Measurements from ENCODE around the gene TBC1D22A.

Gene TBC1D22A

DNA sequence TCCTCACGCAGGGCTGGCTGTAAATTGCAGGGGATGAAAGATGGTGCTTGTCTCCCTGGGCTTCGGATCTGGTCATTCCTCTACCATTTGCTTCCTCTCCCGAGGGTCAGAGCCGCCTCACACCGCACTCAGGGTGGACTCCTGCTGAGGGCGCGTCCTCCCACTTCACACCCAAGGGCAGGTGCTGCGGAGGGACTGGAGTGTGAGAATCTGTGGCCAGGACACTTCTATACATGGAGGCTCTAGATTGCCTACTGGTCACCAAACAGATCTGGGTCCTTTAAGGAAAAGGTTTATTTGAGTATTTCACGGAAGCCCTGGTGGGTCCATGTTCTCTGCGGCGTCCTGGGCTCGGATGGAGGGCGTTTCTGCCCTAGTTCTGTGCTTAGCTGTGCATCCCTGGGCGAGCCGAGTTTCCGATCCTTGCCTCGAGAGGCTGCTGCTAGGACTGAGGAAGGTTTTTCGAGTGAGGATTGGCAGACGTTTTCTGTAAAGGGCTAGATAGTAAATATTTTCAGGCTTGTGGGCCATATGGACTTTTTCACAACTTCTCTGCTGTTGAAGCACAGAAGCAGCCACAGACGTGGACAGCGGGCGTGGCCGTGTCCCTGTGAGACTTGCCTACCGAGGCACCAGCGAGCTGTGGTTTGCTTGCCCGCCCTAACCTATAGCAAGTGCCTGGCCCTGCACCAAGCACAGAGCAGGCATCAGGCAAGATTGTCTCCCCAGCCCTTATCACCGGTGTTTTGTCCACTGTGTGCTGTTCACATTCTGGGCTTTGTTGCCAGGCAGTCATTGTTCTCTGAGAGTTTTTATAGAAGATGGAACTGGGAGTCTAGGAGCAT, 279.0 kb downstream of the TBC1D22A start:
- Mint-ChIP-seq H3K27ac (no peak overlapping the region), H3K36me3 (ENCODE audit: low read depth) (no peaks in the 10 kb centered on the region), H3K27me3 (ENCODE audit: low read depth) (peaks cover 3% of the 10 kb centered on the region), H3K4me3 (no peak overlapping the region), H3K9me3 (no peaks in the 10 kb centered on the region), H3K4me1 (peaks cover 26% of the 10 kb centered on the region)
- TF ChIP-seq, protein P1, sequence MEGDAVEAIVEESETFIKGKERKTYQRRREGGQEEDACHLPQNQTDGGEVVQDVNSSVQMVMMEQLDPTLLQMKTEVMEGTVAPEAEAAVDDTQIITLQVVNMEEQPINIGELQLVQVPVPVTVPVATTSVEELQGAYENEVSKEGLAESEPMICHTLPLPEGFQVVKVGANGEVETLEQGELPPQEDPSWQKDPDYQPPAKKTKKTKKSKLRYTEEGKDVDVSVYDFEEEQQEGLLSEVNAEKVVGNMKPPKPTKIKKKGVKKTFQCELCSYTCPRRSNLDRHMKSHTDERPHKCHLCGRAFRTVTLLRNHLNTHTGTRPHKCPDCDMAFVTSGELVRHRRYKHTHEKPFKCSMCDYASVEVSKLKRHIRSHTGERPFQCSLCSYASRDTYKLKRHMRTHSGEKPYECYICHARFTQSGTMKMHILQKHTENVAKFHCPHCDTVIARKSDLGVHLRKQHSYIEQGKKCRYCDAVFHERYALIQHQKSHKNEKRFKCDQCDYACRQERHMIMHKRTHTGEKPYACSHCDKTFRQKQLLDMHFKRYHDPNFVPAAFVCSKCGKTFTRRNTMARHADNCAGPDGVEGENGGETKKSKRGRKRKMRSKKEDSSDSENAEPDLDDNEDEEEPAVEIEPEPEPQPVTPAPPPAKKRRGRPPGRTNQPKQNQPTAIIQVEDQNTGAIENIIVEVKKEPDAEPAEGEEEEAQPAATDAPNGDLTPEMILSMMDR (IDR thresholded peaks at IDR 0.05; ENCODE audit: unreplicated experiment in 3 of 3) = no peak

DNA sequence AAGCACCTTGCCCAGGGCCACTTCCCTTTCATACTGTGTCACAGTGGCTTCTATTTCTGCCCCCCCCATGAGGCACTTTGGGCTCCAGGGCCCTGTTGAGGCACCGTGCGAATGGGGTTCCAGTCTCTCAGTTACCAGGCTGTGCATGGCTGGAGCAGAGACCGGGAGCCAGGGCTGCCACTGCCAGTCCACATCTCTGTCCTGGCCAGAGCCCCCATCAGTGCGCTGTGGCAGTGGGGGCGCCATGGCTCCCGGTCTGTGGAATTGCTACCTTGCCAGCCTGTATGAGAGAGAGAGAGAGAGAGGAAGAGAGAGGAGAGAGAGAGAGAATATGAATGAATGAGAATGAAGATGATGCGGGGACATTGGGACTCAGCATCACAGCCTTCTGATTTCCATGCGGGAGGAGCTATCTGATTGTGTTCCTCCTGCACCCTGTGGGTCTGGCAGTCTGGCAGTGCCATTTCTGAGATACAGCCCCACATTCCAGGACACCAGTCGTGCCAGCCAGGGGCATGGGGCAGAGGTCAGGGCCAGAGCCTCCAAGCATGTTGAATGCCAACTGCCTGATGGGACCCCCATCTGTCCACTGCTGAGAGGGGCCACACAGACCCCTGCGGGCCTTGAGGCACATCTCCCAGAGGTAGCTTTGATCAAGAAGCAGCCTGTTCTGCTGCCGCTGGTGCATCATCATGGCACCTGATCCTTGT, 279.8 kb downstream of the TBC1D22A start:
- H3K4me1 Mint-ChIP-seq = peaks cover 32% of the 10 kb centered on the region
- H3K36me3 Mint-ChIP-seq (ENCODE audit: low read depth) = no peaks in the 10 kb centered on the region
- H3K4me3 Mint-ChIP-seq = no peak overlapping the region
- no peak overlapping the region for H3K27ac Mint-ChIP-seq
- no peaks in the 10 kb centered on the region for H3K9me3 Mint-ChIP-seq
- H3K27me3 Mint-ChIP-seq (ENCODE audit: low read depth) = peaks cover 3% of the 10 kb centered on the region
- TF ChIP-seq, protein P1 (IDR thresholded peaks at IDR 0.05; ENCODE audit: unreplicated experiment in 3 of 3) = no peak

DNA sequence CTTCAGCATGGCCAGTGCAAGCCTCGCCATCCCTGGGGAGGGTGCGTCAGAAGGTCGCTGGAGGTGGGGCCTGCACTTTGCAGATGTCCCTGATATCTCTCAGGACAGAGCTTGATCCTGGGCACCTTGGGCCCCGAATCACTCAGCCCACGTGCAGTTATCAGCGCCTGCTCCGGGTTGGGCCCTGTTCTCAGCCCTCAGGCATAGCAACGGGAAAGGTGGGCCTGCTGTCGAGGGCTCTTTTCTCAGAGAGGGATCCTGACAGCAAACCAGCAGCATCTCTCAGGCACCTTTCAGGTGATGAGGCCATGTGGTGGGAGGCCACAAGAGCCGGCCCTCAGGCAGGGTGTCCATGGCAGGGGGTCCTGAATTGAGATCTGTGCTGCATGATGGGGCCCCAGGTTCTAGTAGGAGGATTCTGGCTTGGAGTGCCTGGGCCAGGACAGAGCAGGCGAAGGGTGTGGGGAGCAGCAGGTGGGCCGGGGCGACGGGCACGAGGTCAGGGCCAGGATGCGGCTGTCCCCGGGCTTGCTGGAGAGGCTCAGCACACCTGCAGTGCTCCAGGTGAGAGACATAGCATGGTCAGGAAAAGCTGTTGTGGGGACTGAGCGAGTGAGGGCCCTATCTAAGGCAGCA, 280.5 kb downstream of the TBC1D22A start:
- H3K9me3 Mint-ChIP-seq = no peaks in the 10 kb centered on the region
- peaks cover 32% of the 10 kb centered on the region for H3K4me1 Mint-ChIP-seq
- peaks cover 3% of the 10 kb centered on the region for H3K27me3 Mint-ChIP-seq (ENCODE audit: low read depth)
- H3K36me3 Mint-ChIP-seq (ENCODE audit: low read depth) = no peaks in the 10 kb centered on the region
- H3K27ac Mint-ChIP-seq = no peak overlapping the region
- TF ChIP-seq, protein P1 (IDR thresholded peaks at IDR 0.05; ENCODE audit: unreplicated experiment in 3 of 3) = no peak
- H3K4me3 Mint-ChIP-seq = no peak overlapping the region

DNA sequence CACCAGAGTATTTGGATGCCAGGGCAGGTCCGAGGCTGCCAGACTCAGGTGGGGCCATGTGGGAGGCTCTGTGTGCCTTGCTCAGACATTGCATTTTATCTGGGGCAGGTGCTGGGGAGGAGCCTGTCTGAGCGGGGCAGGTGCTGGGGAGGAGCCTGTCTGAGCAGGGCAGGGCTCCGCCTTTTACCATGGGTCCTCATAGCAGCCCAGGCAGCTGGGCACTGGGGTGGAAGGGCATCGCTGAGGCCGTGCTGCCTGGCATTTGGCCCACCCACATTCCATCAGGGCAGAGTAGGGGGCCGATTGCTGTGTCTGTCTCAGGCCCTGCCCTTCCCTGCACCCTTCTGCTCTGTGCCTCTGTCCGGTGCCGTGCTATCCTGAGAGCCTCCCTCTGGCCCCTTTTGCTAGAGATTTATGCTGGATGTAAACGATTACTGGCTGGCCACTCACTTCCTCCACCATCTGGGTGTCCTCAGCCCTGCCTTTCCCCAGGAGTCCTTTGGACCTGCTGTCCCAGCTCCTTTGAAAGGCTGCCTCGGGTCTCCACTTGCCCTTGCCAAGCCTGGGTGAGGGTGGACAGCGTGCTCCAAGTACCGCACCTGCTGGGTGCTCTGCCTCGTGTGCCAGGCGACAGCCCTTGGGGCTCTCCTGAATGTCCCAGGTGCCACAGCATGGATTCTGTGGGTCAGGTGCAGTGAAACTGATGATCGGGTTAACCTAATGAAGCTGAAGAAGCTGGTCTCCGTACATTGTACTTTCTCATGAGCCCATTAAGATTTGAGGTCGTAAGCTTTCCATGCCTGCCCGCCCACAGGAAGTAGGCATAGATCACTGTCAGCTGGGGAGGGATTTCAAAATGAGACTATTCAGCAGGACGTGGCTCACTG, 281.6 kb downstream of the TBC1D22A start:
- Mint-ChIP-seq H3K4me3 (no peak overlapping the region), H3K36me3 (ENCODE audit: low read depth) (no peaks in the 10 kb centered on the region), H3K9me3 (no peaks in the 10 kb centered on the region), H3K27ac (peak overlapping the region in 2 of 3 experiments; percentile 13 to 50), H3K27me3 (ENCODE audit: low read depth) (peaks cover 3% of the 10 kb centered on the region), H3K4me1 (peaks cover 32% of the 10 kb centered on the region)
- TF ChIP-seq, protein P1 (IDR thresholded peaks at IDR 0.05; ENCODE audit: unreplicated experiment in 3 of 3) = no peak

DNA sequence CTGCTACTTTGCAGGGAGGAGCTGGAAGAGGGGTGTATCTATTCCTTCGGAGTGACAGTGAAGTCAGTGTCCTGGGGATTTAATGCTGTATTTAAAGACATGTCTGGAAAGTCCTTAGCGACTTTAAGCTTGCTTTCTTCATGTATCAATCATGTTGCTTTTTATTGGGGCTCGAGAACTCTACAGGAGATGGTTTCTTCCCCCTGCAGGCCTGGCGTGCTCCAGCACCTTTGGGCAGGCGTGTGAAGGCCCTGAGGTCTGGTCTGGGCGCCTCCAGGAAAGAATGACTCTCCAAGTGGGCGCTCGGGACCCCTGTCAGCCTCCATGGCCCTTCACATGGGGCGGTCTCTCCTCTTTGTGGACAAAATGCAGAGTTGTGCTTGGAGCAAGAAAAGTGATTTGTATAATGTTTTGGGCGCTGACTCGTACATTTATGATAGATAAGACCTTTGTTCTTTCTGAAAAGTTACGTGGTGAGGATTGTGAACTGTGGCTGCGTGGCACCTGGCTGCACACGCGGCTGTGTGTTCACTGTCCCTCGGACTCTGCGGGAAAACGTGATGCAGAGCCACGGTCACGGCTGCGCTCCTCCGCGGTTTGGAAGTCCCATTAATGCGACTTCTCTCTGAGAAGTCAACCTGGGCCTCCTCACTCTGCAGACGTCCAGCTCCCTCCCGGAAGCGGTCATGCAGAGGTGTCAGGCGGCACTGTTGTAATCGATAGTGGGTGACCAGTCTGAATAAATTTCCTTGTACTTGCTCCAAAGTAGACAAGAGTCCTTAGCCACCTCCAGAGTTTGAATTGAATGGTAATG, 282.5 kb downstream of the TBC1D22A start:
- TF ChIP-seq, protein P1 (IDR thresholded peaks at IDR 0.05; ENCODE audit: unreplicated experiment in 3 of 3) = no peak
- Mint-ChIP-seq H3K36me3 (ENCODE audit: low read depth) (no peaks in the 10 kb centered on the region), H3K9me3 (no peaks in the 10 kb centered on the region), H3K27ac (peak overlapping the region in 2 of 3 experiments; percentile 13 to 50), H3K4me3 (no peak overlapping the region), H3K4me1 (peaks cover 39% of the 10 kb centered on the region), H3K27me3 (ENCODE audit: low read depth) (peaks cover 3% of the 10 kb centered on the region)
